Measurements from ENCODE around the gene RAB31. TPM values are rescaled to one million over a fixed set of nuclear protein-coding genes. Genes with fewer than 3 reads are reported as not detected.
"Not testable (repeated sequence)": the region's sequence is repeated elsewhere in the genome, so short reads cannot be mapped to it uniquely, and the experiment has no call there.

The RAB31 gene
- total RNA-seq, 1 experiment from 2014 or later = 118 TPM

GRCh38 chr18:9856092-9856491 is 148.0 kb downstream of the RAB31 start:
- DNase-seq (ENCODE audit: low read depth, low spot score) (no peak), ATAC-seq (no peak)
- TF ChIP-seq REST (IDR thresholded peaks at IDR 0.05; ENCODE audit: insufficient read depth in 1 of 2, low read depth in 2 of 2, low read length in 1 of 2) (no peak), TCF7L2 (IDR thresholded peaks at IDR 0.05; ENCODE audit: low read depth, low read length) (no peak), POLR2AphosphoS5 (IDR thresholded peaks at IDR 0.05; ENCODE audit: low read depth, low read length) (no peak), CTCF (IDR thresholded peaks at IDR 0.05) (no peak), SIN3A (IDR thresholded peaks at IDR 0.05; ENCODE audit: borderline replicate concordance, insufficient read depth, low read depth, low read length) (no peak)
- H3K9me3 ChIP-seq (ENCODE audit: control insufficient read depth, insufficient read depth, low read depth, low read length) = 0 out of 2 replicates have a peak, but pooled peaks cover 3% of the 10 kb centered on the region
- in situ Hi-C loops (cut with HindIII; ENCODE audit: low pct_unique_long_range_greater_than_20kb, low sequenced_read_pairs) (no loop called here), intact Hi-C loops (cut with micrococcal nuclease; ENCODE audit: unreplicated experiment) (no loop called here)
- H3K36me3 ChIP-seq (ENCODE audit: control insufficient read depth, insufficient read depth, low read length) = no peaks in the 10 kb centered on the region; the same call in 1 of the 2 replicates
- POLR2A ChIA-PET = no interaction called here
- CTCF ChIA-PET = no interaction called here
- no TSS peak for BruUV-seq (replicated peaks)
- H3K4me3 ChIP-seq (ENCODE audit: low read depth in 2 of 2, low read length in 2 of 2) = no peak overlapping the region
- H3K27me3 ChIP-seq (ENCODE audit: control insufficient read depth, insufficient read depth, low read length) = no peaks in the 10 kb centered on the region
- H3K4me1 ChIP-seq (ENCODE audit: control insufficient read depth, insufficient read depth, low read length) = peaks cover 14% of the 10 kb centered on the region
- no peak overlapping the region for H3K27ac ChIP-seq (ENCODE audit: low read length)

- CTCF ChIA-PET; H3K36me3 ChIP-seq (ENCODE audit: control insufficient read depth, insufficient read depth, low read length): not testable (repeated sequence)
These were observed 149.4 kb downstream of the RAB31 start for GRCh38 chr18:9857479-9857998.

GRCh38 chr18:9858642-9859041 is 150.5 kb downstream of the RAB31 start:
- BruUV-seq (replicated peaks) = no TSS peak
- Histone ChIP-seq H3K4me1 (ENCODE audit: control insufficient read depth, insufficient read depth, low read length) (peaks cover 14% of the 10 kb centered on the region), H3K9me3 (ENCODE audit: control insufficient read depth, insufficient read depth, low read depth, low read length) (no peaks in the 10 kb centered on the region), H3K27me3 (ENCODE audit: control insufficient read depth, insufficient read depth, low read length) (no peaks in the 10 kb centered on the region), H3K36me3 (ENCODE audit: control insufficient read depth, insufficient read depth, low read length) (no peaks in the 10 kb centered on the region; the same call in 1 of the 2 replicates), H3K4me3 (ENCODE audit: low read depth in 2 of 2, low read length in 2 of 2) (no peak overlapping the region), H3K27ac (ENCODE audit: low read length) (no peak overlapping the region)
- in situ Hi-C loops (cut with HindIII; ENCODE audit: low pct_unique_long_range_greater_than_20kb, low sequenced_read_pairs) (no loop called here), intact Hi-C loops (cut with micrococcal nuclease; ENCODE audit: unreplicated experiment) (no loop called here)
- POLR2A ChIA-PET = no interaction called here
- TF ChIP-seq REST (IDR thresholded peaks at IDR 0.05; ENCODE audit: insufficient read depth in 1 of 2, low read depth in 2 of 2, low read length in 1 of 2) (no peak), SIN3A (IDR thresholded peaks at IDR 0.05; ENCODE audit: borderline replicate concordance, insufficient read depth, low read depth, low read length) (no peak), CTCF (IDR thresholded peaks at IDR 0.05) (no peak), POLR2AphosphoS5 (IDR thresholded peaks at IDR 0.05; ENCODE audit: low read depth, low read length) (no peak), TCF7L2 (IDR thresholded peaks at IDR 0.05; ENCODE audit: low read depth, low read length) (no peak)
- ATAC-seq = no peak
- CTCF ChIA-PET = no interaction called here
- no peak for DNase-seq (ENCODE audit: low read depth, low spot score)

More at GRCh38 chr18:9857479-9857998, 149.4 kb downstream of the RAB31 start:
- H3K27me3 ChIP-seq (ENCODE audit: control insufficient read depth, insufficient read depth, low read length); intact Hi-C loops (cut with micrococcal nuclease; ENCODE audit: unreplicated experiment); BruUV-seq (replicated peaks); H3K27ac ChIP-seq (ENCODE audit: low read length); H3K9me3 ChIP-seq (ENCODE audit: control insufficient read depth, insufficient read depth, low read depth, low read length); in situ Hi-C loops (cut with HindIII; ENCODE audit: low pct_unique_long_range_greater_than_20kb, low sequenced_read_pairs); ATAC-seq; H3K4me3 ChIP-seq (ENCODE audit: low read depth in 2 of 2, low read length in 2 of 2); POLR2A ChIA-PET; DNase-seq (ENCODE audit: low read depth, low spot score): not testable (repeated sequence)
- peaks cover 14% of the 10 kb centered on the region for H3K4me1 ChIP-seq (ENCODE audit: control insufficient read depth, insufficient read depth, low read length)
